SK-N-SH (cell line): ENCODE results near the gene AGPAT3. TPM values are rescaled to one million over a fixed set of nuclear protein-coding genes. Genes with fewer than 3 reads are reported as not detected.

Experiments
- CTCF ChIA-PET: fragments of 300-600, 350-600 bp; formaldehyde crosslinking; extraction: SDS; loops from one replicate; lab custom pipeline; 2021; lab: Yijun Ruan, JAX
- POLR2A ChIA-PET: fragments of 350-600 bp; sonication (Branson Sonifier 250); formaldehyde crosslinking; extraction: SDS; loops from one replicate; lab custom pipeline; 2020; ENCODE audit warnings: antibody characterized with exemption, inconsistent platforms; lab: Yijun Ruan, JAX
- DNase-seq: peaks from one replicate; pipeline ENCODE4 v3.0.0; 2012
- H2AFZ ChIP-seq: fragments of 200-600 bp; sonication (generic); 2 replicates; pipeline ENCODE4 v1.8.1; 2016; ENCODE audit warnings: antibody characterized with exemption, mild to moderate bottlenecking, low read depth
- H3F3A ChIP-seq: fragments of 200-600 bp; sonication (generic); replicated peaks from 2 replicates; pipeline ENCODE3; 2016; ENCODE audit warnings: antibody characterized with exemption, mild to moderate bottlenecking; ENCODE audit not compliant: insufficient read depth
- H3K27ac ChIP-seq, 2 experiments: fragments of 200-500 bp in 1 of 2; fragments of 200-600 bp in 1 of 2; sonication (Bioruptor generic) in 1 of 2; sonication (generic), shearing (Covaris generic) in 1 of 2; 2 replicates each; pipeline versions ENCODE4 v1.5.1 to v1.6.1; 2014 to 2016; ENCODE audit warnings: low read depth in 2 of 2, inconsistent platforms in 1 of 2, low read length in 1 of 2, mild to moderate bottlenecking in 1 of 2, mixed read lengths in 1 of 2
- H3K27me3 ChIP-seq: fragments of 200-600 bp; sonication (generic), shearing (Covaris generic); 2 replicates; pipeline ENCODE4 v1.6.1; 2016; ENCODE audit warnings: mixed run types; ENCODE audit not compliant: insufficient read depth
- H3K36me3 ChIP-seq, 2 experiments: fragments of 200-500 bp in 1 of 2; fragments of 200-600 bp in 1 of 2; sonication (Bioruptor generic) in 1 of 2; sonication (generic) in 1 of 2; replicated peaks in 1 of 2; 2 replicates each; pipeline versions ENCODE3 to v1.5.1; 2014 to 2016; ENCODE audit warnings: low read length in 1 of 2, mild to moderate bottlenecking in 1 of 2; ENCODE audit not compliant: insufficient read depth in 2 of 2, control insufficient read depth in 1 of 2
- H3K4me1 ChIP-seq, 2 experiments: fragments of 200-500 bp in 1 of 2; fragments of 200-600 bp in 1 of 2; sonication (Bioruptor generic) in 1 of 2; sonication (generic), shearing (Covaris generic) in 1 of 2; 2 replicates each; pipeline versions ENCODE4 v1.5.1 to v1.6.1; 2014 to 2016; ENCODE audit warnings: low read depth in 1 of 2, low read length in 1 of 2, mixed run types in 1 of 2; ENCODE audit not compliant: insufficient read depth in 2 of 2, control insufficient read depth in 1 of 2
- H3K4me2 ChIP-seq: fragments of 200-600 bp; sonication (generic), shearing (Covaris generic); 2 replicates; pipeline ENCODE4 v1.6.1; 2017; ENCODE audit warnings: mixed run types
- H3K4me3 ChIP-seq, 2 experiments: fragments of 200-500 bp in 1 of 2; fragments of 200-600 bp in 1 of 2; sonication (Bioruptor generic) in 1 of 2; sonication (generic), shearing (Covaris generic) in 1 of 2; 2 replicates each; pipeline versions ENCODE4 v1.5.1 to v1.8.1; 2014 to 2016; ENCODE audit warnings: low read depth in 2 of 2, inconsistent platforms in 1 of 2, low read length in 1 of 2, mild to moderate bottlenecking in 1 of 2, mixed read lengths in 1 of 2, moderate library complexity in 1 of 2
- H3K79me2 ChIP-seq: fragments of 200-600 bp; sonication (generic); 2 replicates; pipeline ENCODE4 v1.8.1; 2017; ENCODE audit warnings: mild to moderate bottlenecking; ENCODE audit not compliant: insufficient read depth
- H3K9ac ChIP-seq: fragments of 200-600 bp; sonication (generic); 2 replicates; pipeline ENCODE4 v1.6.1; 2017; ENCODE audit warnings: mixed run types
- H3K9me2 ChIP-seq: fragments of 200-600 bp; sonication (generic); 2 replicates; pipeline ENCODE4 v1.6.1; 2017; ENCODE audit warnings: mixed run types
- H3K9me3 ChIP-seq: fragments of 200-600 bp; sonication (generic); 2 replicates; pipeline ENCODE4 v1.6.1; 2017; ENCODE audit warnings: mixed run types, mild to moderate bottlenecking, moderate library complexity
- H4K20me1 ChIP-seq: fragments of 200-600 bp; sonication (generic); 2 replicates; pipeline ENCODE4 v1.6.1; 2017; ENCODE audit warnings: mild to moderate bottlenecking, mixed run types; ENCODE audit not compliant: insufficient read depth
- CHD2 ChIP-seq: fragments of 150-350 bp; IDR thresholded peaks from 2 replicates; pipeline ENCODE4 v1.6.1; 2018; ENCODE audit warnings: low read length; ENCODE audit not compliant: partially characterized antibody
- ELF1 ChIP-seq: IDR thresholded peaks from 2 replicates; pipeline ENCODE4 v1.4.0; 2012
- EZH2phosphoT487 ChIP-seq: fragments of 200-600 bp; sonication (generic); IDR thresholded peaks from 2 replicates; pipeline ENCODE4 v1.6.1; 2017; ENCODE audit warnings: low read depth, mixed run types, mild to moderate bottlenecking, antibody characterized with exemption, moderate library complexity, borderline replicate concordance
- GABPA ChIP-seq: IDR thresholded peaks from 2 replicates; pipeline ENCODE4 v1.4.0; 2012; ENCODE audit warnings: low read depth, mild to moderate bottlenecking
- GATA2 ChIP-seq: sonication (generic); formaldehyde crosslinking; IDR thresholded peaks from 2 replicates; pipeline ENCODE4 v1.5.0; 2020; ENCODE audit warnings: mild to moderate bottlenecking, missing genetic modification reagents
- IRF3 ChIP-seq: fragments of 150-350 bp; IDR thresholded peaks from 2 replicates; pipeline ENCODE4 v1.6.1; 2016; ENCODE audit warnings: mild to moderate bottlenecking, low read depth, low read length
- JUND ChIP-seq: IDR thresholded peaks from 2 replicates; pipeline ENCODE4 v1.4.0; 2012
- MAX ChIP-seq: IDR thresholded peaks from 2 replicates; pipeline ENCODE4 v1.4.0; 2012; ENCODE audit warnings: low read depth
- MXI1 ChIP-seq: IDR thresholded peaks from 2 replicates; pipeline ENCODE4 v1.6.1; 2012; ENCODE audit warnings: mild to moderate bottlenecking, low read depth, low read length, improper control_type of control experiment
- PBX3 ChIP-seq: IDR thresholded peaks from 2 replicates; pipeline ENCODE4; 2012
- RAD21 ChIP-seq: IDR thresholded peaks from 2 replicates; pipeline ENCODE4 v1.6.1; 2012; ENCODE audit warnings: mild to moderate bottlenecking, low read length
- RFX5 ChIP-seq: IDR thresholded peaks from 2 replicates; pipeline ENCODE4 v1.6.1; 2012; ENCODE audit warnings: mild to moderate bottlenecking, improper control_type of control experiment, low read length
- SIN3A ChIP-seq: IDR thresholded peaks from 2 replicates; pipeline ENCODE4 v1.6.1; 2012; ENCODE audit warnings: low read depth, mild to moderate bottlenecking, low read length, moderate library complexity, borderline replicate concordance
- SMC3 ChIP-seq: IDR thresholded peaks from 2 replicates; pipeline ENCODE4 v1.6.1; 2012; ENCODE audit warnings: low read depth, low read length, improper control_type of control experiment
- USF1 ChIP-seq: IDR thresholded peaks from 2 replicates; pipeline ENCODE4 v1.4.0; 2012; ENCODE audit warnings: low read depth, borderline replicate concordance
- WGBS: methylation state at CpG from one replicate; pipeline ENCODE4 v1.1.6; 2017; ENCODE audit warnings: low lambda C conversion rate; 5-methylcytosine and 5-hydroxymethylcytosine counted together
- polyA plus RNA-seq, 3 experiments: library from polyadenylated mRNA; depleted of rRNA; stranded (reverse); fragments of >200 nt; gene quantifications; 2 replicates each; pipeline ENCODE4 v1.2.3, GENCODE V29; 2012

Gene AGPAT3
- polyA plus RNA-seq, 1 of the 3 experiments (the other 2 are of a cell fraction), result 35.3 TPM

GRCh38 chr21:43954042-43954441 lies 89.0 kb downstream of the AGPAT3 start:
- no peaks in the 10 kb centered on the region for H3F3A ChIP-seq
- H3K79me2 ChIP-seq, result peaks cover 5% of the 10 kb centered on the region; the same call in 1 of the 2 replicates
- TF ChIP-seq EZH2phosphoT487, result no peak
- TF ChIP-seq MAX, result no peak
- no peak for TF ChIP-seq PBX3
- TF ChIP-seq ELF1, result no peak
- TF ChIP-seq SMC3, result no peak
- no peak for TF ChIP-seq CHD2
- TF ChIP-seq IRF3, result no peak
- no peak for TF ChIP-seq MXI1
- no peak for TF ChIP-seq SIN3A
- TF ChIP-seq, all 33 proteins: peak for 0
- Histone ChIP-seq H3K27me3 (no peaks in the 10 kb centered on the region), H3K9me2 (no peaks in the 10 kb centered on the region), H3K4me3 (no peak overlapping the region), H4K20me1 (peaks cover 26% of the 10 kb centered on the region; the same call in 1 of the 2 replicates), H3K36me3 (peaks cover 0 to 3% of the 10 kb centered on the region in 2 experiments), H3K9me3 (no peaks in the 10 kb centered on the region), H3K4me2 (no peak overlapping the region), H3K9ac (no peak overlapping the region), H2AFZ (no peak overlapping the region), H3K27ac (no peak overlapping the region), H3K4me1 (peaks cover 9 to 11% of the 10 kb centered on the region in 2 experiments; a peak in 2 of 4 replicates)
- ChIA-PET CTCF (interaction anchor here (1.3 to 2.2 kb wide), 2 partner anchors 12 to 16 kb away, joined by 6 read pairs; no protein-coding TSS in a partner anchor), POLR2A (no interaction called here)
- DNase-seq, result no peak
- 94% methylated on average over 10 of the region's 11 CpGs for WGBS

- no peak overlapping the region for H3K9ac ChIP-seq
- H3K27ac ChIP-seq, result no peak overlapping the region
- H3F3A ChIP-seq, result no peaks in the 10 kb centered on the region
- peaks cover 26% of the 10 kb centered on the region; the same call in 1 of the 2 replicates for H4K20me1 ChIP-seq
- H3K4me1 ChIP-seq, result peaks cover 8 to 9% of the 10 kb centered on the region in 2 experiments; a peak in 2 of 4 replicates
- no peak for DNase-seq
- H3K9me2 ChIP-seq, result no peaks in the 10 kb centered on the region
- H3K9me3 ChIP-seq, result no peaks in the 10 kb centered on the region
- 95% methylated on average over 4 of the region's 19 CpGs for WGBS
- TF ChIP-seq RFX5 (no peak), GABPA (no peak), USF1 (no peak), RAD21 (no peak), JUND (no peak), GATA2 (CRISPR knock-in tag) (no peak)
- TF ChIP-seq, all 33 proteins: peak for 0
- H3K4me3 ChIP-seq, result no peak overlapping the region
- no peak overlapping the region for H2AFZ ChIP-seq
- H3K27me3 ChIP-seq, result no peaks in the 10 kb centered on the region
- ChIA-PET POLR2A (no interaction called here), CTCF (interaction anchor here (1.6 to 2.2 kb wide), 3 partner anchors 14 to 166 kb away, joined by 4 to 6 read pairs (median 6); no protein-coding TSS in a partner anchor)
- peaks cover 5% of the 10 kb centered on the region; the same call in 1 of the 2 replicates for H3K79me2 ChIP-seq
- no peak overlapping the region for H3K4me2 ChIP-seq
- H3K36me3 ChIP-seq, result peaks cover 0 to 2% of the 10 kb centered on the region in 2 experiments
Measured at GRCh38 chr21:43954896-43955295, 89.9 kb downstream of the AGPAT3 start.
